SKM-1 (cell line): ENCODE results near the gene PODN.

Experiments
- DNase-seq: peaks from one replicate; lab custom pipeline; 2025; ENCODE audit not compliant: unreplicated experiment; lab: John Stamatoyannopoulos, UW

PODN gene

GRCh38 chr1:53130598-53130877, 68.5 kb downstream of the PODN start:
- no peak for DNase-seq

- DNase-seq: no peak
Observed at GRCh38 chr1:53130878-53131589, 69.0 kb downstream of the PODN start.

DNA sequence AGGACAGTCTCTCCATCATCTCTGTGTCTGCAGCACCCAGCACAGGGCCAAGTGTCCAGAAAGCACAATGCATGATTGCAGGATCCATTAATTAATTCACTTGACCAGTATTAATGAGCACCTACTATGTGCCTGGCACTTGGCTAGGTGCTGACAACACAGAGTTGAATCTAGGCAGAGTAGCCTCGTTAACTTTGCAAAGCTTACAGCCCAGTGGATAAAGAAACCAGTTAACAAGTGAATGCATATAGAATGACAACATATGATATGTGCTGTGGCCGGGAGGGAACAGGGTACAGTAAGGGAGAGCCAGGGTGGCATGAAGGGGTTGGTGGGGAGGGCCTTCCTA, 69.6 kb downstream of the PODN start:
- no peak for DNase-seq

GRCh38 chr1:53132176-53132575, 70.2 kb downstream of the PODN start:
- DNase-seq: no peak

DNA sequence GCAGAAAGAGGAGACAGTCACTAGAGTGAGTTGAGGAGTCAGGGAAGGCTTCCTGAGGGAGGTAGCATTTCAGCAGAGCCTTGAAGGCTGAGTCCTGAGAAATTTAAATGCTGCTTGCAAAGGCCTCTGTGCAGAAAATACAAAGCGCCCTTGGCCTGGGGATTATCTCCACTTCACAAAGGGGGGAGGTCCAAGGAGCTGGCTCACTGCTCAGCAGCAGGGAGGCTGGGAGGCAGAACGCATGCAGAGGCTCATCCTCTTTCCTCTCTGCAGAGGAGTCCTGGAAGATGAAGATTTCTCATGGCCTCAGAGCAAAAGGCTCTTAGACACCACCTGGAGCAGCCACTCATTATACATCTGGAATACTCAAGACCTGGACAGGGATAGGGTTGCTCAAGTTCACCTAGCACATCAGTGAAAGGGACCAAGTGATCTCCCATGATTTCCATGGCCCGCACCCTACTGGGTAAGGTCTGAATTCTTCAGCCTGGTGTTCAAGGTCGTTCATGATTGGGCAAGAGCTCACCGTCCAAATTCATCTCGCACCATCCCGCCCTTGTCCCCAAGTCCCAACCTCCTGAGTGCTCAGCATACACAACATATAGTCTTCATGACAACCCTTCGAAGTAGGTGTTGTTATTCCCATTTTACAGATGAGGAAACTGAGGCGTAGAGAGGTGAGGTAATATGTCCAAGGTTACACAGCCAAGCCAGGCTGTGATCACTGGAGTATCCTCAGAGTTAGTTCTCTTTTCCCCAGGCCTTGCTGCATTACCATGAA, 71.4 kb downstream of the PODN start:
- DNase-seq: no peak

- no peak for DNase-seq
Observed at GRCh38 chr1:53134042-53134485, 72.1 kb downstream of the PODN start.
